Activated CD4-positive, alpha-beta T cell treated with anti-CD3 and anti-CD28 coated beads, Interleukin-2, amount 10 ng/mL, durations not matched to agents 7 days and 5 days (primary cell): Measurements from ENCODE around the gene TMEM167A. TPM values are rescaled to one million over a fixed set of nuclear protein-coding genes. Genes with fewer than 3 reads are reported as not detected.

ENCODE experiments used
- CTCF ChIA-PET: fragments of 350-600 bp; sonication (Branson Sonifier 250); formaldehyde crosslinking; loops from one replicate; lab custom pipeline; 2021; ENCODE audit warnings: antibody characterized with exemption; lab: Charles Lee
- POLR2A ChIA-PET: fragments of 350-600 bp; sonication (Branson Sonifier 250); formaldehyde crosslinking; loops from one replicate; lab custom pipeline; 2021; ENCODE audit warnings: antibody characterized with exemption; lab: Charles Lee
- DNase-seq: peaks from one replicate; pipeline ENCODE4 v3.0.0-alpha.2; 2020
- H3K27ac Mint-ChIP-seq: one replicate; pipeline ENCODE4 v1.8.0; 2021; ENCODE audit warnings: mild to moderate bottlenecking, moderate library complexity, mixed read lengths
- H3K27me3 Mint-ChIP-seq: one replicate; pipeline ENCODE4 v1.8.0; 2021; ENCODE audit warnings: mixed read lengths
- H3K36me3 Mint-ChIP-seq: one replicate; pipeline ENCODE4 v1.8.0; 2021; ENCODE audit warnings: low read depth, mixed read lengths
- H3K4me1 Mint-ChIP-seq: one replicate; pipeline ENCODE4 v1.8.0; 2021; ENCODE audit warnings: mixed read lengths
- H3K4me3 Mint-ChIP-seq: one replicate; pipeline ENCODE4 v1.8.0; 2021; ENCODE audit warnings: mild to moderate bottlenecking, moderate library complexity, mixed read lengths
- H3K9me3 Mint-ChIP-seq: one replicate; pipeline ENCODE4 v1.8.0; 2021; ENCODE audit warnings: mixed read lengths
- total RNA-seq, 2 experiments: library from RNA; stranded (reverse); gene quantifications; one replicate each; pipeline ENCODE4 v1.2.3, GENCODE V29; 2021

The TMEM167A gene
- total RNA-seq, 2 experiments from 2014 or later = 61.0 to 69.1 TPM

- peaks cover 10% of the 10 kb centered on the region for H3K36me3 Mint-ChIP-seq
- H3K9me3 Mint-ChIP-seq = no peaks in the 10 kb centered on the region
- peaks cover 1% of the 10 kb centered on the region for H3K4me1 Mint-ChIP-seq
- POLR2A ChIA-PET = no interaction called here
- H3K27ac Mint-ChIP-seq = no peak overlapping the region
- CTCF ChIA-PET = no interaction called here
- H3K27me3 Mint-ChIP-seq = no peaks in the 10 kb centered on the region
- H3K4me3 Mint-ChIP-seq = no peak overlapping the region
- no peak for DNase-seq
Measured at GRCh38 chr5:83048277-83048676, 28.9 kb downstream of the TMEM167A start.

DNA sequence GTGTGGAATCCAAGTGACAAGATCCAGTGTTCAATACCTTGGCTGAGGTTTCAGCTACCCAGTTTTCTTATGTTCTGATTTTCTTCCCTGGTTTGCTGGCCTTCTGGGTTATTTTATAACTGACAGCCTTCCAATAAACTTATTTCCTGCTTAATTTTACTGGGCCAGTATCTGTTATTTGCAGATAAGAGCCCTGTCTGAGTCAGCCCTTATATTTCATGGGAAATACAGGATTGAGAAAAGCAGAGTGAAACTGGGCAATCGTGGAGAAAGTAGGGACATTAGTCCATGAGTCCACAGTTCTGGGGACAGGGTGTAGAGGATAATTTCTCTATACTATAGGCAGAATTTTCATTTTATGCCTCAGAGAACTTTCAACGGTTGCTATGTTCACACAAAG lies 32.3 kb downstream of the TMEM167A start:
- H3K36me3 Mint-ChIP-seq = peaks cover 3% of the 10 kb centered on the region
- H3K9me3 Mint-ChIP-seq = no peaks in the 10 kb centered on the region
- DNase-seq = no peak
- no peak overlapping the region for H3K4me3 Mint-ChIP-seq
- POLR2A ChIA-PET = no interaction called here
- CTCF ChIA-PET = no interaction called here
- no peaks in the 10 kb centered on the region for H3K27me3 Mint-ChIP-seq
- no peaks in the 10 kb centered on the region for H3K4me1 Mint-ChIP-seq
- H3K27ac Mint-ChIP-seq = no peak overlapping the region

DNA sequence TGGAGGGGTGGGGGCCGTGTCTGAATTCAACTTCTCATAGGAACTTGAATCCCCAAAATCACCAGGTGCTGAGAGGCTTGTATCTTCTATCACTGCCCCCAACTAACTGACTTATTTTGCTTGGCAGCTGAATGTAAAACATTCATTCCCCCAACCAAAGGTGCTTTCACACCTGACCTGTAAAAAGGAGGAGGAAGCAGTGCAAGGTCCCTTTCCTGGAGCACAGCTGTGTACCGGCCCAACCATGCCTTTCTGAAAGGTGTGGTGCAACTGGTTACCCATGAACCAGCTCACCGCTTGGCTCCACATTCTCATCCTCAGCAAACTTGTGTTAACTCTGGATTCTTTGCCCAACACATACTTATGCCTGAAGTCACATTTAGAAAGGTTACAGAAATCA lies 34.7 kb downstream of the TMEM167A start:
- CTCF ChIA-PET = no interaction called here
- no peak for DNase-seq
- no peaks in the 10 kb centered on the region for H3K9me3 Mint-ChIP-seq
- H3K4me3 Mint-ChIP-seq = no peak overlapping the region
- no peak overlapping the region for H3K27ac Mint-ChIP-seq
- POLR2A ChIA-PET = no interaction called here
- H3K27me3 Mint-ChIP-seq = no peaks in the 10 kb centered on the region
- peaks cover 3% of the 10 kb centered on the region for H3K36me3 Mint-ChIP-seq
- no peaks in the 10 kb centered on the region for H3K4me1 Mint-ChIP-seq

- POLR2A ChIA-PET = no interaction called here
- no peaks in the 10 kb centered on the region for H3K4me1 Mint-ChIP-seq
Measured at GRCh38 chr5:83038924-83039323, 38.3 kb downstream of the TMEM167A start.

DNA sequence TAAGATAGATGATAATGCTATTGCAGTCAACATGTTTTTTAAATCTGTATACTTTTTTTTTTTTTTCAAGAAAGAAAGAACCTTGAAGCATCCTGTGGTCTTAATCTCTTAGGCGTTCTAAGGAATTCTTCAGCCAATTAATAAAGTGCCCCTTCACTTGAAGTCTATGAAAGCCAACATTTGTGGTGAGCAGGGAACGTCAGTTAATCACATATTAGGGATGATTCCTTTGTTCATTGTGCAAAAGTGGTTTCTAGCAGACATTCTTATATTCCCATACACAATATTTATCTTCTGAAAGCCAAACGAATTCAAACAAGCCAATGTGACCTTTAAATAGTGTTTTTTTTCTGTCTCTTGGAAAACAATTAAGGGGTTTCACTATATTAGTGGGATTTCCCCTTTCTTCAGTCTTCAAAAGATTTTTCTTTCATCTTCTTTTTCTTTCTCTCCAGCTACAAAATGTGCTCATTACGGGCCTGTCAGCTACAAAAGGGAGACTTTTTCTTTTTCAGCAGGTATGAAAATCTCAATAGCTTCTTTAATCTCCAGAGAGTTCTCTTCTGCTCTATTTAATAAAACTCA lies 40.1 kb downstream of the TMEM167A start:
- no peaks in the 10 kb centered on the region for H3K36me3 Mint-ChIP-seq
- H3K9me3 Mint-ChIP-seq = no peaks in the 10 kb centered on the region

More at GRCh38 chr5:83038924-83039323, 38.3 kb downstream of the TMEM167A start:
- no peaks in the 10 kb centered on the region for H3K27me3 Mint-ChIP-seq
- no peak overlapping the region for H3K4me3 Mint-ChIP-seq
- H3K27ac Mint-ChIP-seq = no peak overlapping the region
- CTCF ChIA-PET = no interaction called here
- DNase-seq = no peak
- peaks cover 3% of the 10 kb centered on the region for H3K36me3 Mint-ChIP-seq
- no peaks in the 10 kb centered on the region for H3K9me3 Mint-ChIP-seq

DNA sequence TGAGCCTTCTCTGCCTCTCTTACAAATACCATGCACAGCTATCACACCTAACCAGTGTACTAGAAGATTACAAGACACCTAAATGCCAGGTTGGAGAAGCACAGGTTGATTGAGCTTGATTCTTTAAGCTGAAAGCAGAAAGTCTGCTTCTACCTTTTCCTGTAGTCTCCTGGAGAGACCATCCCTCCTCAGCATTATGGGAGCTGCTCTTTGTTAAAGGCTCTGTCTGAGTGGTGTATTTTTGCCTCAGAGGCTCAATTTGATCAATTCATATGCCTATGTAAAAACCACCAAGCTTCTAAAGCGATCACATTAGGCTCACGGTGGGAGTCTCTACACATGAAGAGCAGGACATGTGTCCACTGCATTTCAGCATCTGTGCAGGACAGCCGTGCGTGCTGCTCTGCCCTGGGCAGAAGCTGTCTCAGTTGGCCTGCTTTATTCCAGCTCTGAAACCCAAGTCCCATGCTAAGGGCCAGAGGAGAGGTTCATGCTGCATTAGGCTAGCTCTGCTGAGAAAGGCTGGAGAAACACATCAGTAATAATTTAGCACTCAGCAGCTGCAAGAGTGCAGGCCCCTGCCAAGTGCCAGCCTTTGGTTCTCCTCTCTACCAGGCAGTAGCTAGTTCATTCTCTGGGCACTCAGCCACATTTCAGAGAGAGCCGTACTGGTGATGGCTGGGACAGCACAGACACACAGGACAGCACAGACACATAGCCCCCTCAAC lies 41.7 kb downstream of the TMEM167A start:
- H3K27me3 Mint-ChIP-seq = no peaks in the 10 kb centered on the region

More for the DNA sequence above, 40.1 kb downstream of the TMEM167A start:
- no peaks in the 10 kb centered on the region for H3K4me1 Mint-ChIP-seq
- ChIA-PET CTCF (no interaction called here), POLR2A (no interaction called here)
- no peak overlapping the region for H3K4me3 Mint-ChIP-seq
- H3K27me3 Mint-ChIP-seq = no peaks in the 10 kb centered on the region
- no peak for DNase-seq
- H3K27ac Mint-ChIP-seq = no peak overlapping the region

DNA sequence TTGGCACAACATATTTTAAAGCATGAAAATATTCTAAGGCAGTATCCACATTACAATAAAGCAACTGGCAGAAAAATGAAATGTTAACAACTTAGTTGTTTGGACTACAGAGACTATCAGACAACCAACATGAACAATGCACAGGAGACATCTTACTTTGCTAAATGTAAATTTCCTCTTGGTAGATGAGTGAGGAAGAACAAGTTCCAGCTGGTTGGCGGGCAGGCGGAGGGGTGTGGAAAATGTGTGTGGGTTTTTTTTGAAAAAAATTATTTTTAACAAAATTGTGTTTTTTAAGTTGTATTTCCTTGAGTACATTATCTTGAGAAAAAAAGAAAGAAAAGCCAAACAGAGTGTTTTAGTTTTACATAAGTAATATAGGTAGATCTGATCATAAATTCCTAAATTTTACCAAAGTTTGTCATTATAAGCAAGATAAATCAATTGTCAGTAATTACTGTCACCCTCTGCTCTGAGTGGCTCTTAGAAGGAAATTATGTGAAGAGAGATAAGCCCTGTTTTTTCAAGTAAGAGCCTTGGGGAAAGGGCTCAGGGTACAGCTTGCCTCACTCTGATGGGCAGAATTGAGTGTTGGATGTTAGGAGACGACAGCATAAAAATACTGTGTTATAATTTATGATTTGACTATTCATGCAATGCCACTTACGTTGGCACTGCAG lies 42.5 kb downstream of the TMEM167A start:
- H3K36me3 Mint-ChIP-seq = no peaks in the 10 kb centered on the region
- H3K9me3 Mint-ChIP-seq = no peaks in the 10 kb centered on the region
- ChIA-PET POLR2A (no interaction called here), CTCF (interaction anchor here (0.9 to 1.1 kb wide), 2 partner anchors 15 to 551 kb away, joined by 3 read pairs; no protein-coding TSS in a partner anchor)
- H3K27me3 Mint-ChIP-seq = no peaks in the 10 kb centered on the region
- H3K4me3 Mint-ChIP-seq = no peak overlapping the region
- no peak for DNase-seq
- no peaks in the 10 kb centered on the region for H3K4me1 Mint-ChIP-seq
- no peak overlapping the region for H3K27ac Mint-ChIP-seq

More for the DNA sequence above, 41.7 kb downstream of the TMEM167A start:
- no peak for DNase-seq
- Mint-ChIP-seq H3K36me3 (no peaks in the 10 kb centered on the region), H3K9me3 (no peaks in the 10 kb centered on the region), H3K4me1 (no peaks in the 10 kb centered on the region), H3K4me3 (no peak overlapping the region), H3K27ac (no peak overlapping the region)
- ChIA-PET CTCF (interaction anchor here (0.9 to 1.1 kb wide), 2 partner anchors 14 to 552 kb away, joined by 3 read pairs; no protein-coding TSS in a partner anchor), POLR2A (no interaction called here)

GRCh38 chr5:83034036-83034435 lies 43.2 kb downstream of the TMEM167A start:
- DNase-seq = no peak
- POLR2A ChIA-PET = no interaction called here
- no peaks in the 10 kb centered on the region for H3K27me3 Mint-ChIP-seq
- no peaks in the 10 kb centered on the region for H3K9me3 Mint-ChIP-seq
- no peak overlapping the region for H3K4me3 Mint-ChIP-seq
- no peaks in the 10 kb centered on the region for H3K36me3 Mint-ChIP-seq
- no peaks in the 10 kb centered on the region for H3K4me1 Mint-ChIP-seq
- CTCF ChIA-PET = no interaction called here
- H3K27ac Mint-ChIP-seq = no peak overlapping the region

- POLR2A ChIA-PET = no interaction called here
- H3K9me3 Mint-ChIP-seq = no peaks in the 10 kb centered on the region
- no peak overlapping the region for H3K4me3 Mint-ChIP-seq
- H3K27ac Mint-ChIP-seq = no peak overlapping the region
- no peaks in the 10 kb centered on the region for H3K36me3 Mint-ChIP-seq
- CTCF ChIA-PET = no interaction called here
- DNase-seq = no peak
- no peaks in the 10 kb centered on the region for H3K27me3 Mint-ChIP-seq
- H3K4me1 Mint-ChIP-seq = no peaks in the 10 kb centered on the region
Measured at GRCh38 chr5:83031381-83031780, 45.8 kb downstream of the TMEM167A start.

DNA sequence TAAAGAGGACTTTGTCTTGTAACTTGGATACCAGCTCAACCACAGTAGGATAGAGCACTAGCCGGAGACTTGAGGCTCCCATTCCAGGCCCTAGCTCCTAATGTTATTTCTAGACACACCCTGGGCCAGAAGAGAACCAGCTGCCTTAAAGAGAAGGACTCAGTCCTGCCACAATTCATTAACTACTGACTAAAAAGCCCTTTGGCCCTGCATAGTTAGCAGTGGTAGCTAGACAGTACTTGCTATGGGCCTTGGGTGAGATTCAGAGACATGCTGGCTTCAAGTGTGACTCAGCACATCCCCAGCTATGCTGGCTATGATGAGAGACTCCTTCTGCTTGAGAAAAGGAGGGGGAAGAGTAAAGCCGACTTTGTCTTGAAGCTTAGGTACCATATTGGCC lies 47.3 kb downstream of the TMEM167A start:
- no peaks in the 10 kb centered on the region for H3K4me1 Mint-ChIP-seq
- CTCF ChIA-PET = interaction anchor here (0.6 kb wide), 1 partner anchor 217 kb away, joined by 4 read pairs; no protein-coding TSS in a partner anchor
- no peaks in the 10 kb centered on the region for H3K27me3 Mint-ChIP-seq
- H3K4me3 Mint-ChIP-seq = no peak overlapping the region
- H3K27ac Mint-ChIP-seq = no peak overlapping the region
- no peaks in the 10 kb centered on the region for H3K9me3 Mint-ChIP-seq
- POLR2A ChIA-PET = no interaction called here
- no peak for DNase-seq
- no peaks in the 10 kb centered on the region for H3K36me3 Mint-ChIP-seq

- CTCF ChIA-PET = no interaction called here
- H3K27ac Mint-ChIP-seq = no peak overlapping the region
- no peak for DNase-seq
- H3K27me3 Mint-ChIP-seq = no peaks in the 10 kb centered on the region
- H3K4me1 Mint-ChIP-seq = no peaks in the 10 kb centered on the region
- H3K36me3 Mint-ChIP-seq = no peaks in the 10 kb centered on the region
- no peak overlapping the region for H3K4me3 Mint-ChIP-seq
- POLR2A ChIA-PET = no interaction called here
- H3K9me3 Mint-ChIP-seq = no peaks in the 10 kb centered on the region
Measured at GRCh38 chr5:83026930-83027687, 50.1 kb downstream of the TMEM167A start.

DNA sequence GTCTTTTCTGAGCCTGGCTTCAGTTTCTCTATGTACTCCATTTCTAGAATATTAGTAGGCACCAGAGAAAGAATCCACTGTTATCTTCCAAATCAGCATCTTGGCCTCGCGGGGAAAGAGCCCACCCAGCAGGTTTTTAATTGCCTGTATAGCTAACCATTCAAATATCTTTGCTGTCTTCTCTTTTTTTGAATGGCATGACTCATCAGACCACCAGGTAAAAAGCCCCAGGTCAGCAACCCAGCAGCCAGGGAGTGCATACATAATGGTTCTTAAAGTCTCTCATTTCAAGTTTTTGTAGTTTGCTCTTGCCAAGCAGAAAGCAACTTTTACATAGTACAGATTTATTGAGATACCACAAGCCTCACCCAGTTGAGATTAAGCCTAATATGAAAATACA lies 50.7 kb downstream of the TMEM167A start:
- Mint-ChIP-seq H3K4me1 (no peaks in the 10 kb centered on the region), H3K27me3 (no peaks in the 10 kb centered on the region)

More for the DNA sequence above, 50.7 kb downstream of the TMEM167A start:
- no peak for DNase-seq
- CTCF ChIA-PET = no interaction called here
- POLR2A ChIA-PET = no interaction called here
- Mint-ChIP-seq H3K27ac (no peak overlapping the region), H3K36me3 (no peaks in the 10 kb centered on the region), H3K4me3 (no peak overlapping the region), H3K9me3 (no peaks in the 10 kb centered on the region)
